ENCODE measurements around the gene COQ8B. TPM values are rescaled to one million over a fixed set of nuclear protein-coding genes. Genes with fewer than 3 reads are reported as not detected.
A peak's percentile ranks its signal among the peaks of the same experiment; 100 is the strongest.

COQ8B gene
- total RNA-seq, 1 donor from 2014 or later, result 26.4 TPM

- Mint-ChIP-seq H3K4me3 (ENCODE audit: unreplicated experiment) (no peak overlapping the region), H3K27me3 (ENCODE audit: unreplicated experiment) (peaks cover 4% of the 10 kb centered on the region), H3K9me3 (ENCODE audit: unreplicated experiment) (no peaks in the 10 kb centered on the region), H3K36me3 (ENCODE audit: low read depth, unreplicated experiment) (peaks cover 11% of the 10 kb centered on the region), H3K4me1 (ENCODE audit: unreplicated experiment) (peaks cover 4% of the 10 kb centered on the region), H3K27ac (ENCODE audit: unreplicated experiment) (no peak overlapping the region)
- no peak for TF ChIP-seq CTCF (IDR thresholded peaks at IDR 0.05; ENCODE audit: unreplicated experiment)
- no peak for DNase-seq (ENCODE audit: low spot score)
These were observed 14.9 kb downstream of the COQ8B start for GRCh38 chr19:40701758-40702157.

GRCh38 chr19:40700083-40700482 lies 16.6 kb downstream of the COQ8B start:
- no peaks in the 10 kb centered on the region for H3K9me3 Mint-ChIP-seq (ENCODE audit: unreplicated experiment)
- H3K4me3 Mint-ChIP-seq (ENCODE audit: unreplicated experiment), result no peak overlapping the region
- H3K4me1 Mint-ChIP-seq (ENCODE audit: unreplicated experiment), result peaks cover 4% of the 10 kb centered on the region
- TF ChIP-seq CTCF (IDR thresholded peaks at IDR 0.05; ENCODE audit: unreplicated experiment), result no peak
- peaks cover 11% of the 10 kb centered on the region for H3K36me3 Mint-ChIP-seq (ENCODE audit: low read depth, unreplicated experiment)
- H3K27me3 Mint-ChIP-seq (ENCODE audit: unreplicated experiment), result peaks cover 4% of the 10 kb centered on the region
- DNase-seq (ENCODE audit: low spot score), result no peak
- no peak overlapping the region for H3K27ac Mint-ChIP-seq (ENCODE audit: unreplicated experiment)

GRCh38 chr19:40697007-40697406 lies 19.7 kb downstream of the COQ8B start:
- H3K9me3 Mint-ChIP-seq (ENCODE audit: unreplicated experiment), result no peaks in the 10 kb centered on the region
- H3K27me3 Mint-ChIP-seq (ENCODE audit: unreplicated experiment), result peaks cover 13% of the 10 kb centered on the region
- no peak for DNase-seq (ENCODE audit: low spot score)
- H3K27ac Mint-ChIP-seq (ENCODE audit: unreplicated experiment), result no peak overlapping the region
- peaks cover 4% of the 10 kb centered on the region for H3K36me3 Mint-ChIP-seq (ENCODE audit: low read depth, unreplicated experiment)
- no peak overlapping the region for H3K4me3 Mint-ChIP-seq (ENCODE audit: unreplicated experiment)
- no peaks in the 10 kb centered on the region for H3K4me1 Mint-ChIP-seq (ENCODE audit: unreplicated experiment)
- TF ChIP-seq CTCF (IDR thresholded peaks at IDR 0.05; ENCODE audit: unreplicated experiment), result no peak

- Mint-ChIP-seq H3K27ac (ENCODE audit: unreplicated experiment) (no peak overlapping the region), H3K27me3 (ENCODE audit: unreplicated experiment) (peaks cover 13% of the 10 kb centered on the region)
These were observed 20.8 kb downstream of the COQ8B start for GRCh38 chr19:40695881-40696280.

GRCh38 chr19:40693896-40694295 lies 22.8 kb downstream of the COQ8B start:
- TF ChIP-seq CTCF (IDR thresholded peaks at IDR 0.05; ENCODE audit: unreplicated experiment), result no peak
- H3K36me3 Mint-ChIP-seq (ENCODE audit: low read depth, unreplicated experiment), result peaks cover 3% of the 10 kb centered on the region
- no peak overlapping the region for H3K4me3 Mint-ChIP-seq (ENCODE audit: unreplicated experiment)
- H3K9me3 Mint-ChIP-seq (ENCODE audit: unreplicated experiment), result no peaks in the 10 kb centered on the region
- peaks cover 12% of the 10 kb centered on the region for H3K27me3 Mint-ChIP-seq (ENCODE audit: unreplicated experiment)
- H3K27ac Mint-ChIP-seq (ENCODE audit: unreplicated experiment), result peak overlapping the region; percentile 13
- no peak for DNase-seq (ENCODE audit: low spot score)
- no peaks in the 10 kb centered on the region for H3K4me1 Mint-ChIP-seq (ENCODE audit: unreplicated experiment)

More at GRCh38 chr19:40695881-40696280, 20.8 kb downstream of the COQ8B start:
- DNase-seq (ENCODE audit: low spot score), result no peak
- no peaks in the 10 kb centered on the region for H3K4me1 Mint-ChIP-seq (ENCODE audit: unreplicated experiment)
- no peak overlapping the region for H3K4me3 Mint-ChIP-seq (ENCODE audit: unreplicated experiment)
- TF ChIP-seq CTCF (IDR thresholded peaks at IDR 0.05; ENCODE audit: unreplicated experiment), result no peak
- no peaks in the 10 kb centered on the region for H3K9me3 Mint-ChIP-seq (ENCODE audit: unreplicated experiment)
- H3K36me3 Mint-ChIP-seq (ENCODE audit: low read depth, unreplicated experiment), result peaks cover 3% of the 10 kb centered on the region
